Endothelial cell of umbilical vein (primary cell): ENCODE data around the gene MYH9. TPM values are rescaled to one million over a fixed set of nuclear protein-coding genes. Genes with fewer than 3 reads are reported as not detected.

Source experiments
- BruUV-seq: library from RNA; stranded (reverse); fragments of 400-500 nt; replicated peaks from 2 replicates; lab custom pipeline; 2021; lab: Mats Ljungman, UMichigan
- CTCF ChIA-PET: fragments of 300-600, 350-600 bp; sonication (Branson Sonifier 250); formaldehyde crosslinking; loops from one replicate; lab custom pipeline; 2021; ENCODE audit warnings: antibody characterized with exemption, inconsistent platforms; lab: Charles Lee
- POLR2A ChIA-PET: fragments of 300-600, 350-600 bp; sonication (Branson Sonifier 250); formaldehyde crosslinking; loops from one replicate; lab custom pipeline; 2021; ENCODE audit warnings: antibody characterized with exemption, inconsistent platforms; lab: Charles Lee
- DNase-seq: peaks from one replicate; pipeline ENCODE4 v3.0.0-alpha.2; 2011; ENCODE audit warnings: low read depth, low spot score
- FAIRE-seq: peaks from 2 replicates; lab custom pipeline; 2011; peaks lifted over from hg19 to GRCh38; lab: Jason Lieb, UNC
- H2AFZ ChIP-seq: 2 replicates; pipeline ENCODE4 v1.6.0; 2012; ENCODE audit warnings: low read depth, low read length, control low read depth, inconsistent platforms
- H3K27ac ChIP-seq: 2 replicates; pipeline ENCODE4 v1.5.1; 2011; ENCODE audit warnings: low read depth, mild to moderate bottlenecking, control low read depth, low read length, moderate library complexity; ENCODE audit not compliant: insufficient read depth
- H3K27me3 ChIP-seq, 2 experiments: 2 replicates each; pipeline versions ENCODE4 v1.6.0 to v1.6.1; 2011; ENCODE audit warnings: low read length in 2 of 2, mixed read lengths in 1 of 2; ENCODE audit not compliant: control insufficient read depth in 2 of 2, insufficient read depth in 2 of 2
- H3K36me3 ChIP-seq, 2 experiments: 2 replicates in 1 of 2; 3 replicates in 1 of 2; pipeline ENCODE4 v1.5.1; 2011; ENCODE audit warnings: low read length in 2 of 2, mild to moderate bottlenecking in 1 of 2, moderate library complexity in 1 of 2; ENCODE audit not compliant: control insufficient read depth in 2 of 2, insufficient read depth in 2 of 2; ENCODE audit errors: extremely low read depth in 1 of 2
- H3K4me1 ChIP-seq: 3 replicates; pipeline ENCODE4 v1.5.1; 2011; ENCODE audit warnings: mild to moderate bottlenecking, low read length; ENCODE audit not compliant: control insufficient read depth, insufficient read depth; ENCODE audit errors: extremely low read depth
- H3K4me2 ChIP-seq: 2 replicates; pipeline ENCODE4 v1.6.1; 2011; ENCODE audit warnings: low read length, control low read depth, mixed read lengths; ENCODE audit not compliant: insufficient read depth
- H3K4me3 ChIP-seq, 3 experiments: fragments of 200-600 bp in 1 of 3; sonication (generic), shearing (Covaris generic) in 1 of 3; replicated peaks in 1 of 3; 2 replicates each; pipeline ENCODE4 v1.5.1; 2011 to 2016; ENCODE audit warnings: control low read depth in 3 of 3, low read length in 3 of 3, mild to moderate bottlenecking in 2 of 3, inconsistent platforms in 1 of 3, low read depth in 1 of 3, moderate library complexity in 1 of 3; ENCODE audit not compliant: insufficient read depth in 1 of 3
- H3K79me2 ChIP-seq: 2 replicates; pipeline ENCODE4 v1.6.0; 2012; ENCODE audit warnings: low read length, inconsistent platforms; ENCODE audit not compliant: control insufficient read depth, insufficient read depth
- H3K9ac ChIP-seq: replicated peaks from 2 replicates; pipeline ENCODE3; 2011; ENCODE audit warnings: low read length, control low read depth; ENCODE audit not compliant: insufficient read depth; ENCODE audit errors: extremely low read depth
- H3K9me1 ChIP-seq: replicated peaks from 3 replicates; pipeline ENCODE4 v1.6.0; 2011; ENCODE audit warnings: mild to moderate bottlenecking, low read length; ENCODE audit not compliant: control insufficient read depth, insufficient read depth; ENCODE audit errors: extremely low read depth
- H3K9me3 ChIP-seq: replicated peaks from 2 replicates; pipeline ENCODE4 v1.5.1; 2012; ENCODE audit warnings: low read length, inconsistent platforms; ENCODE audit not compliant: control insufficient read depth, insufficient read depth
- H4K20me1 ChIP-seq: replicated peaks from 2 replicates; pipeline ENCODE3; 2011; ENCODE audit warnings: mild to moderate bottlenecking, low read length; ENCODE audit not compliant: control insufficient read depth, insufficient read depth; ENCODE audit errors: extremely low read depth
- EZH2 ChIP-seq: IDR thresholded peaks from 2 replicates; pipeline ENCODE4 v1.6.1; 2012; ENCODE audit warnings: borderline replicate concordance, low read depth, mild to moderate bottlenecking, moderate library complexity, low read length, inconsistent platforms; ENCODE audit not compliant: severe bottlenecking
- FOS ChIP-seq: IDR thresholded peaks from 2 replicates; pipeline ENCODE4 v1.6.1; 2011; ENCODE audit warnings: mild to moderate bottlenecking, low read length, moderate library complexity, borderline replicate concordance; ENCODE audit not compliant: insufficient read depth
- GATA2 ChIP-seq: IDR thresholded peaks from 2 replicates; pipeline ENCODE4 v1.7.0; 2011; ENCODE audit warnings: low read depth, mild to moderate bottlenecking, moderate library complexity, mixed read lengths, low read length; ENCODE audit not compliant: insufficient read length, insufficient read depth
- JUN ChIP-seq: IDR thresholded peaks from 2 replicates; pipeline ENCODE4 v1.6.1; 2011; ENCODE audit warnings: borderline replicate concordance, low read depth; ENCODE audit not compliant: insufficient read length, insufficient read depth
- MYC ChIP-seq: IDR thresholded peaks from one replicate; pipeline ENCODE4 v1.6.1; 2011; ENCODE audit warnings: mild to moderate bottlenecking, low read depth, low read length
- POLR2A ChIP-seq: IDR thresholded peaks from 2 replicates; pipeline ENCODE4 v1.6.1; 2012; ENCODE audit warnings: low read depth, mild to moderate bottlenecking, control low read depth, low read length
- POLR2AphosphoS5 ChIP-seq: IDR thresholded peaks from 2 replicates; pipeline ENCODE4 v1.6.1; 2012; ENCODE audit warnings: low read depth, mild to moderate bottlenecking, control low read depth, low read length, moderate library complexity; ENCODE audit not compliant: insufficient read depth
- dilution Hi-C: fragments of 300-500 bp; cut with MboI; formaldehyde crosslinking; loops from one replicate; pipeline ENCODE4 v1.15.0; 2019; ENCODE audit warnings: low sequenced_read_pairs; ENCODE audit not compliant: extremely low pct_ligation_motif_present
- intact Hi-C: fragments of 100-400 bp; cut with micrococcal nuclease; formaldehyde crosslinking; loops from one replicate; pipeline ENCODE4 v1.10.0; 2022
- polyA plus RNA-seq, 4 experiments: library from polyadenylated mRNA; depleted of rRNA in 3 of 4; stranded (reverse) in 3 of 4; unstranded in 1 of 4; fragments of >200 nt; gene quantifications; 2 replicates each; pipeline versions ENCODE4 v1.2.1 to v1.2.3, GENCODE V29; 2011 to 2012; ENCODE audit warnings: missing spikeins in 1 of 4
- total RNA-seq: library from RNA; stranded (reverse); gene quantifications from 2 replicates; pipeline ENCODE4 v1.2.3, GENCODE V29; 2021
- TF ChIP-seq, protein P1 (sequence below): IDR thresholded peaks from 2 replicates; pipeline ENCODE4 v1.6.1; 2011; ENCODE audit not compliant: insufficient read depth, insufficient read length
- TF ChIP-seq, protein P2 (sequence below), 2 donors: IDR thresholded peaks; 1 replicate in 1 of 2; 2 replicates in 1 of 2; pipeline ENCODE4 v1.5.1; 2011; ENCODE audit warnings: low read length in 2 of 2, mild to moderate bottlenecking in 2 of 2, moderate library complexity in 2 of 2, control low read depth in 1 of 2, inconsistent platforms in 1 of 2, low read depth in 1 of 2; ENCODE audit not compliant: insufficient read depth in 1 of 2; ENCODE audit errors: extremely low read depth in 1 of 2

MYH9 gene
- total and polyA plus RNA-seq, 2 donors (not counting 3 experiments of a cell fraction or from before 2014, with no cell fraction given), result 188 to 1,413 TPM

DNA sequence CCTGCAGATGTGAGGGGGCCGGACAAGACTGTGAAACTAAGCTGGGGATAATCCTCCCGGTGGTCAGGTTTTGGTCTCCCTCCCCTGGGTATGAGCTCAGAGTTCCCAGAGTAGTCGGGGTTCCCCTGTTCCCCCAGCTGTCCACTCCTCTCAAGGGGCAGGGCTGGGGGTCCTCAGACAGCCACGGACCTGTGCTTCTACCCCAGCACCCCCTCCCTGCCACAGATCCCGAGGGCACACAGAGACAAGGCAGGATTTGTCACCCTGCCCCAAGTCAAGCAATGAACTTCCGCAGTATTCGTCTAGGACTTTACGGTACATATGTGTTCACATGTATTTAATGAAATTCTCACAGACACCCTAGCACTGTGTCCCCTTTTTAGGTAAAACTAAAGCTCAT, 89.6 kb downstream of the MYH9 start:
- ChIA-PET POLR2A (no interaction called here), CTCF (interaction anchor here (0.6 to 5.6 kb wide), 5 partner anchors 13 to 188 kb away, joined by 3 to 68 read pairs (median 3); no protein-coding TSS in a partner anchor)
- Histone ChIP-seq H3K9me3 (no peaks in the 10 kb centered on the region), H4K20me1 (no peaks in the 10 kb centered on the region), H3K4me3 (no peak overlapping the region), H2AFZ (no peak overlapping the region), H3K9ac (no peak overlapping the region), H3K27ac (no peak overlapping the region), H3K79me2 (peaks cover 70% of the 10 kb centered on the region), H3K27me3 (no peaks in the 10 kb centered on the region), H3K9me1 (no peaks in the 10 kb centered on the region), H3K4me2 (no peak overlapping the region), H3K4me1 (no peaks in the 10 kb centered on the region), H3K36me3 (peaks cover 90% of the 10 kb centered on the region in 2 experiments)
- dilution Hi-C loops, result no loop called here
- no peak for DNase-seq
- TF ChIP-seq, protein P1, sequence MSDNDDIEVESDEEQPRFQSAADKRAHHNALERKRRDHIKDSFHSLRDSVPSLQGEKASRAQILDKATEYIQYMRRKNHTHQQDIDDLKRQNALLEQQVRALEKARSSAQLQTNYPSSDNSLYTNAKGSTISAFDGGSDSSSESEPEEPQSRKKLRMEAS, result no peak
- TF ChIP-seq GATA2, result no peak
- TF ChIP-seq EZH2, result no peak
- no peak for TF ChIP-seq MYC
- TF ChIP-seq POLR2A, result no peak
- TF ChIP-seq, protein P2, sequence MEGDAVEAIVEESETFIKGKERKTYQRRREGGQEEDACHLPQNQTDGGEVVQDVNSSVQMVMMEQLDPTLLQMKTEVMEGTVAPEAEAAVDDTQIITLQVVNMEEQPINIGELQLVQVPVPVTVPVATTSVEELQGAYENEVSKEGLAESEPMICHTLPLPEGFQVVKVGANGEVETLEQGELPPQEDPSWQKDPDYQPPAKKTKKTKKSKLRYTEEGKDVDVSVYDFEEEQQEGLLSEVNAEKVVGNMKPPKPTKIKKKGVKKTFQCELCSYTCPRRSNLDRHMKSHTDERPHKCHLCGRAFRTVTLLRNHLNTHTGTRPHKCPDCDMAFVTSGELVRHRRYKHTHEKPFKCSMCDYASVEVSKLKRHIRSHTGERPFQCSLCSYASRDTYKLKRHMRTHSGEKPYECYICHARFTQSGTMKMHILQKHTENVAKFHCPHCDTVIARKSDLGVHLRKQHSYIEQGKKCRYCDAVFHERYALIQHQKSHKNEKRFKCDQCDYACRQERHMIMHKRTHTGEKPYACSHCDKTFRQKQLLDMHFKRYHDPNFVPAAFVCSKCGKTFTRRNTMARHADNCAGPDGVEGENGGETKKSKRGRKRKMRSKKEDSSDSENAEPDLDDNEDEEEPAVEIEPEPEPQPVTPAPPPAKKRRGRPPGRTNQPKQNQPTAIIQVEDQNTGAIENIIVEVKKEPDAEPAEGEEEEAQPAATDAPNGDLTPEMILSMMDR (IDR thresholded peaks at IDR 0.05; ENCODE audit: extremely low read depth in 1 of 2, insufficient read depth in 1 of 2, low read depth in 1 of 2, low read length in 2 of 2), result no peak
- no peak for TF ChIP-seq POLR2AphosphoS5
- no peak for TF ChIP-seq FOS
- TF ChIP-seq JUN, result no peak
- FAIRE-seq, result no peak
- intact Hi-C loops, result no loop called here
- BruUV-seq, result no TSS peak
